Glutamatergic neuron (in vitro differentiated cells): ENCODE results near the gene TRIM17. TPM values are rescaled to one million over a fixed set of nuclear protein-coding genes. Genes with fewer than 3 reads are reported as not detected.

Experiments
- DNase-seq: peaks from one replicate; pipeline ENCODE4 v3.0.0; 2022
- H3K27ac Mint-ChIP-seq: one replicate; pipeline ENCODE4 v1.8.0; 2020; ENCODE audit warnings: mild to moderate bottlenecking, mixed read lengths, inconsistent platforms; ENCODE audit not compliant: unreplicated experiment
- H3K27me3 Mint-ChIP-seq: one replicate; pipeline ENCODE4 v1.8.0; 2020; ENCODE audit warnings: mild to moderate bottlenecking, moderate library complexity, mixed read lengths, inconsistent platforms; ENCODE audit not compliant: unreplicated experiment
- H3K36me3 Mint-ChIP-seq: one replicate; pipeline ENCODE4 v1.8.0; 2020; ENCODE audit warnings: mild to moderate bottlenecking, mixed read lengths, inconsistent platforms; ENCODE audit not compliant: unreplicated experiment
- H3K4me1 Mint-ChIP-seq: one replicate; pipeline ENCODE4 v1.8.0; 2020; ENCODE audit warnings: mild to moderate bottlenecking, low read depth, mixed read lengths, inconsistent platforms; ENCODE audit not compliant: unreplicated experiment
- H3K4me3 Mint-ChIP-seq: one replicate; pipeline ENCODE4 v1.8.0; 2020; ENCODE audit warnings: mild to moderate bottlenecking, mixed read lengths, inconsistent platforms; ENCODE audit not compliant: unreplicated experiment
- H3K9me3 Mint-ChIP-seq: one replicate; pipeline ENCODE4 v1.8.0; 2020; ENCODE audit warnings: mild to moderate bottlenecking, moderate library complexity, mixed read lengths, inconsistent platforms; ENCODE audit not compliant: unreplicated experiment
- total RNA-seq: library from RNA; stranded (reverse); fragmentation: NEBNext Ultra II Directional; extraction: Animal tissue kit (Norgen Biotek cat#: 25700); gene quantifications from one replicate; pipeline ENCODE4 v1.2.1, GENCODE V29; 2021; ENCODE audit not compliant: unreplicated experiment
- TF ChIP-seq, protein P1 (sequence below): fragments of 200-600 bp; sonication (generic); IDR thresholded peaks from one replicate; pipeline ENCODE4 v1.5.0; 2021; ENCODE audit not compliant: partially characterized antibody, unreplicated experiment

Gene TRIM17
- total RNA-seq, 1 donor from 2014 or later, result not detected

DNA sequence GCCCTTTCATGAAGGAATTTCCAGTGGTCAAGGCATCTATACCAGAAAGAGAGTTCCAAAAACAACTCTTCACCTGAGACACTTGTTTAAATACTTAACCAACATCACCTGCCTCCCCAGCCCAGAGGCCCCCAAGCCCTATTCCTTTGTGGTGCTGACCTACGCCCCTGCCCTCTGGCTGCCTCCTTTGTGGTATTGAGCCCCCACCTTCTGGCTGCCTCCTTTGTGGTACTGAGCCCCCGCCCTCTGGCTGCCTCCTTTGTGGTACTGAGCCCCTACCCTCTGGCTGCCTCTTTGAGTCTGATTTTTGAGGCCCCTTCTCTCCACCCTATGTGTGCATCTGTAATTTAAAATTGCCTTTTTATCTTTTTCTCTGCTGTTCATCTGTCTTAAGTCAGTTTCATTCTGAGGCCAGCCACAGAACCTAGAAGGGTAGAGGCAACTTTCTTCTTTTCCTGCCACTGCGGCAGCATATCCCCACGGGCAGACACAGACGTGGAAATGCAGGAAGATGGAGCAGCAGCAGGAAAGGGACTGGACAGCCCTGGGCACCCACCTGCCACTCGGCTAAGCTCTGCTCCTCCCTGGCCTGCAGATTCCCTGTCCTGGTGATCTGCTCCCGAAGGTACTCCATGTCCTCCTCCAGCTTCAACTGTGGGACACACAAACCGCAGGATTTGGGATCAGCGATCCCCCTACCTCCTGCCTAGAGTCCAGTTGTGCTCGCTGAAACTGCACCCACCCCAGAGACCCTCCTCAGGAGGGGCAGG lies 3.2 kb downstream of the TRIM17 start:
- H3K4me3 Mint-ChIP-seq, result no peak overlapping the region

DNA sequence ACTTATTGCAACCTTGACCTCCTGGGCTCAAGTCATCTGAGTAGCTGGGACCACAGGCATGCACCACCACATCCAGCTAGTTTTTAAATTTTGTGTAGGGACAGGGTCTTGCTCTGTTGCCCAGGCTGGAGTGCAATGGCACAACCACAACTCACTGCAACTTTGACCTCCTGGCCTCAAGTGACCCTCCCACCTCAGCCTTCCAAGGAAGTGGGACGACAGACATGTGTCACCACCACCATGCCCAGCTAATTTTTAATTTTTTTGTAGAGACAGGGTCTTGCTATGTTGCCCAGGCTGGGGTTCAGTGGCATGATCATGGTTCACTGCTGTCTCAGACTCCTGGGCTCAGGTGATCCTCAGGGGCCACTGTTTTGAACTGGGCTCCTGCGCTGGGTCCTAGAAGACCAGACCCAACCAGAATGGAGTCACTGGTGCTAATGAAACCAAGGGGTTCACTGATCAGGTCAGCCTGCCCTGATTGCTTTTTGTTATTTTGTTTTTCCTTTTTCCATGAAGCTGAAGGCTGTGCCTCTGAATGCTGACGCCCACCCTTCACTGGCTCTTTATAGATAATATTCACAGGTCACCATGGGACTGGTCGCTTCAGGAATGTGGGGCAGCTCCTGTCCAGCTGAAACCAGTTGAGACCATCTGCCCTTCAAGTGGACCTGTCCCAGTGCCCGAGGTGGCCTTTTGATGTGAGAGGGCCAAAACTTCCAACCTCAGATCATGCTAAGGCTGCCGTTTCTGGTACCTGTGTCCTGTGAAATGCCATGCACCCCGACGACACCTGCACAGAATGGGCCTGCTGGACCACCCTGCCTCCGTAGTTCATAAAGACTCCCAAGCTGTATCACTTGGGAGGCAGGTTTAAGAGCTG lies 4.9 kb downstream of the TRIM17 start:
- peaks cover 5% of the 10 kb centered on the region for H3K4me1 Mint-ChIP-seq
- peaks cover 6% of the 10 kb centered on the region for H3K27me3 Mint-ChIP-seq
- TF ChIP-seq, protein P1, sequence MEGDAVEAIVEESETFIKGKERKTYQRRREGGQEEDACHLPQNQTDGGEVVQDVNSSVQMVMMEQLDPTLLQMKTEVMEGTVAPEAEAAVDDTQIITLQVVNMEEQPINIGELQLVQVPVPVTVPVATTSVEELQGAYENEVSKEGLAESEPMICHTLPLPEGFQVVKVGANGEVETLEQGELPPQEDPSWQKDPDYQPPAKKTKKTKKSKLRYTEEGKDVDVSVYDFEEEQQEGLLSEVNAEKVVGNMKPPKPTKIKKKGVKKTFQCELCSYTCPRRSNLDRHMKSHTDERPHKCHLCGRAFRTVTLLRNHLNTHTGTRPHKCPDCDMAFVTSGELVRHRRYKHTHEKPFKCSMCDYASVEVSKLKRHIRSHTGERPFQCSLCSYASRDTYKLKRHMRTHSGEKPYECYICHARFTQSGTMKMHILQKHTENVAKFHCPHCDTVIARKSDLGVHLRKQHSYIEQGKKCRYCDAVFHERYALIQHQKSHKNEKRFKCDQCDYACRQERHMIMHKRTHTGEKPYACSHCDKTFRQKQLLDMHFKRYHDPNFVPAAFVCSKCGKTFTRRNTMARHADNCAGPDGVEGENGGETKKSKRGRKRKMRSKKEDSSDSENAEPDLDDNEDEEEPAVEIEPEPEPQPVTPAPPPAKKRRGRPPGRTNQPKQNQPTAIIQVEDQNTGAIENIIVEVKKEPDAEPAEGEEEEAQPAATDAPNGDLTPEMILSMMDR, result no peak
- no peak for DNase-seq
- peaks cover 12% of the 10 kb centered on the region for H3K36me3 Mint-ChIP-seq
- no peak overlapping the region for H3K27ac Mint-ChIP-seq
- H3K4me3 Mint-ChIP-seq, result no peak overlapping the region
- H3K9me3 Mint-ChIP-seq, result peaks cover 3% of the 10 kb centered on the region

More for the DNA sequence above, 3.2 kb downstream of the TRIM17 start:
- H3K9me3 Mint-ChIP-seq, result no peaks in the 10 kb centered on the region
- no peak for DNase-seq
- peaks cover 8% of the 10 kb centered on the region for H3K27me3 Mint-ChIP-seq
- peaks cover 12% of the 10 kb centered on the region for H3K36me3 Mint-ChIP-seq
- peaks cover 4% of the 10 kb centered on the region for H3K4me1 Mint-ChIP-seq
- H3K27ac Mint-ChIP-seq, result no peak overlapping the region
- TF ChIP-seq, protein P1, result no peak

DNA sequence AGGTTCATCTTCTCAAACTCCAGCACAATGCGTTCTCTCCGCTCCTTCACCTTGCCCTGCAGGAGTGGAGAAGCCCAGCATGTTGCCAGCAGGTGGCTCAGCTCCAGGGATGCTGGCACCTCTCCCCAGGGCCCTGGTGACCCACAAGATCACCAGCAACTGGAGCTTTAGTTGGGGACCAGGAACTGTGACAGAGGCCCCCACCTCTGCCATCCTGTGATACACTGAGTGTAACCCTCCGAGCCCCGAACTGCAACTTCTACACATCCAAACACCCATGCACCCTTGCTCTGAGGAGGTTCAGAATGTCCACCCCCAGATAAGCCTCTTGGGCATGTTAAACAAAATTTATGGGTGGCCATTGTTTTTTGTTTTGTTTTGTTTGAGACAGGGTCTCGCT lies 5.5 kb downstream of the TRIM17 start:
- Mint-ChIP-seq H3K27me3 (peaks cover 6% of the 10 kb centered on the region), H3K9me3 (peaks cover 3% of the 10 kb centered on the region), H3K36me3 (peaks cover 12% of the 10 kb centered on the region), H3K27ac (no peak overlapping the region), H3K4me1 (peaks cover 5% of the 10 kb centered on the region), H3K4me3 (no peak overlapping the region)
- TF ChIP-seq, protein P1, result no peak
- no peak for DNase-seq

DNA sequence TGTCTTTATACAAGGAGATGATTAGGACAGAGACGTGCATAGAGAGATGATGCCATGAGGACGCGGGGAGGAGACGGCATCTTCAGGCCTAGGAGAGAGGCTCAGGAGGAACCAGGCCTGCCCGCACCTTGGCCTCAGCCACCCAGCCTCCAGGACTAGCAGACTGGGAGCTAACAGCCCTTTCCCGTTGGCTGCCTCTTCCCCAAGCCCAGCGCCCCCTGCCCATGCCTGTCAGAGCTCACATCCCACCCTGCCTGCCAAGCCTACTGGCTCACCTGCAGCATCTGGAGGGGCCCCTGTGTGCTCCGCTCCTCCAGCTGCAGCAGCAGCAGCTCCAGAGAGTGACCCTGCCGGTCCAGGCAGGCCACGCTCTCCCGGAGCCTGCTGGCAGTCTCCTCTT lies 6.0 kb downstream of the TRIM17 start:
- Mint-ChIP-seq H3K36me3 (peaks cover 10% of the 10 kb centered on the region), H3K4me3 (no peak overlapping the region), H3K9me3 (peaks cover 3% of the 10 kb centered on the region), H3K4me1 (peaks cover 5% of the 10 kb centered on the region), H3K27ac (no peak overlapping the region), H3K27me3 (peaks cover 7% of the 10 kb centered on the region)
- TF ChIP-seq, protein P1, result no peak
- DNase-seq, result no peak

DNA sequence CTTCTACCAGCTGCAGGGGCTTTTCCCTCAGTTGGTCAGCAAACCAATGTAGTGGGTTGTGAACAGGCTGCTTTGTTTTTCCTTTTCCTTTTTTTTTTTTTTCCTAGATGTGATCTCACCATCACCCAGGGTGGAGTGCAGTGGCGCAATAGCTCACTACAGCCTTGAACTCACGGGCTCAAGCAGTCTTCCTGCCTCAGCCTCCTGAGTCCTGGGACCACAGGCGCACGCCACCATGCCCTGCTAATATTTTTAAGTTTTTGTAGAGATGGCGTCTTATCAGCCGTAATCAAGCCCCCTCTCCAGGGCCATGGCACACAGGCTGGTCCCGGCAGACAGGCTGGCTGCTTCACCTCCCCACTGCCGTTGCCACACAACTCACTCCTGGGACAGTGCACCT lies 6.6 kb downstream of the TRIM17 start:
- DNase-seq, result no peak
- H3K9me3 Mint-ChIP-seq, result peaks cover 3% of the 10 kb centered on the region
- H3K36me3 Mint-ChIP-seq, result peaks cover 6% of the 10 kb centered on the region
- H3K4me3 Mint-ChIP-seq, result no peak overlapping the region
- peaks cover 3% of the 10 kb centered on the region for H3K27me3 Mint-ChIP-seq
- no peak overlapping the region for H3K27ac Mint-ChIP-seq
- peaks cover 5% of the 10 kb centered on the region for H3K4me1 Mint-ChIP-seq
- TF ChIP-seq, protein P1, result no peak
